ENCODE data around the gene OLFM1. TPM values are rescaled to one million over a fixed set of nuclear protein-coding genes. Genes with fewer than 3 reads are reported as not detected.

OLFM1 gene
- total RNA-seq, 4 donors from 2014 or later = 12.1 to 31.4 (median 23.2) TPM

- DNase-seq (ENCODE audit: low spot score) = no peak
- TF ChIP-seq CTCF (IDR thresholded peaks at IDR 0.05) = no peak
- no peak for ATAC-seq (ENCODE audit: low FRiP score)
Observed at GRCh38 chr9:135134268-135135022, 47.0 kb downstream of the OLFM1 start.

- DNase-seq (ENCODE audit: low spot score) = no peak
- no peak for ATAC-seq (ENCODE audit: low FRiP score)
- TF ChIP-seq CTCF (IDR thresholded peaks at IDR 0.05) = no peak
Observed at GRCh38 chr9:135135171-135135928, 47.9 kb downstream of the OLFM1 start.

- DNase-seq (ENCODE audit: low spot score) (no peak), ATAC-seq (ENCODE audit: low FRiP score) (no peak)
- no peak for TF ChIP-seq CTCF (IDR thresholded peaks at IDR 0.05)
Observed at GRCh38 chr9:135135929-135136315, 48.5 kb downstream of the OLFM1 start.

- ATAC-seq (ENCODE audit: low FRiP score) = no peak
Observed at GRCh38 chr9:135136481-135136880, 49.0 kb downstream of the OLFM1 start.

GRCh38 chr9:135136991-135137832 is 49.7 kb downstream of the OLFM1 start:
- no peak for DNase-seq (ENCODE audit: low spot score)
- no peak for TF ChIP-seq CTCF (IDR thresholded peaks at IDR 0.05)
- ATAC-seq (ENCODE audit: low FRiP score) = no peak

More at GRCh38 chr9:135136481-135136880, 49.0 kb downstream of the OLFM1 start:
- no peak for TF ChIP-seq CTCF (IDR thresholded peaks at IDR 0.05)
- DNase-seq (ENCODE audit: low spot score) = no peak

GRCh38 chr9:135138078-135138855 is 50.8 kb downstream of the OLFM1 start:
- no peak for DNase-seq (ENCODE audit: low spot score)
- no peak for ATAC-seq (ENCODE audit: low FRiP score)
- TF ChIP-seq CTCF (IDR thresholded peaks at IDR 0.05) = no peak
